ENCODE results near the gene RPS6KA2. TPM values are rescaled to one million over a fixed set of nuclear protein-coding genes. Genes with fewer than 3 reads are reported as not detected.
"Not testable (repeated sequence)": the region's sequence is repeated elsewhere in the genome, so short reads cannot be mapped to it uniquely, and the experiment has no call there.

The RPS6KA2 gene
- total RNA-seq, 2 donors from 2014 or later: 59.5 to 75.4 TPM

DNA sequence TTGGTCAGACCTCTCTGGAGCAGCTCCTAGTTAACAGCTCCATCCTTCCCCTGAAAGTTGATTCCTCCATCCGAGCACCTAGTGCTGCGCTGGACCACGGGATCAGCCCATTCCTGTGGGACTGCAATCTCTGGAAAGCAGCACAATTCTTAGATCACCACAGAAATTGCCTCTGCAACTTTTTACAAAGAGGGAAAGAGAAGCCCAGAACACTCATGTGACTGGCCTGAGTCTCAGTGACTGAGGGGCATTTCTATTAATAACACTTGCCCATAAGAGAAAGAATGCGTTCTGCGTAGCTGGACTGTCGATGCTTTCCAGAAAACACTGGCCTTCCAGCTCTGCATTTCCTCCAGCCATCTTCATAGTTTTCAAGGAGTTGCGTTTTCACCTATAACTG lies 262.6 kb downstream of the RPS6KA2 start:
- Histone ChIP-seq H3K4me1 (ENCODE audit: control insufficient read depth in 1 of 2, low read depth in 2 of 2) (peaks cover 7 to 28% of the 10 kb centered on the region in 2 donors), H3K9me3 (no peaks in the 10 kb centered on the region), H3K36me3 (no peaks in the 10 kb centered on the region), H3K4me3 (peak overlapping the region; percentile 35), H3K27ac (peak overlapping the region; percentile 83 to 95), H3K27me3 (replicated peaks; ENCODE audit: insufficient read depth) (no peaks in the 10 kb centered on the region)
- DNase-seq (ENCODE audit: low spot score) (no peak), ATAC-seq (ENCODE audit: insufficient number of reproducible peaks, low FRiP score, low read depth) (peak; percentile 90)
- TF ChIP-seq, protein P1, sequence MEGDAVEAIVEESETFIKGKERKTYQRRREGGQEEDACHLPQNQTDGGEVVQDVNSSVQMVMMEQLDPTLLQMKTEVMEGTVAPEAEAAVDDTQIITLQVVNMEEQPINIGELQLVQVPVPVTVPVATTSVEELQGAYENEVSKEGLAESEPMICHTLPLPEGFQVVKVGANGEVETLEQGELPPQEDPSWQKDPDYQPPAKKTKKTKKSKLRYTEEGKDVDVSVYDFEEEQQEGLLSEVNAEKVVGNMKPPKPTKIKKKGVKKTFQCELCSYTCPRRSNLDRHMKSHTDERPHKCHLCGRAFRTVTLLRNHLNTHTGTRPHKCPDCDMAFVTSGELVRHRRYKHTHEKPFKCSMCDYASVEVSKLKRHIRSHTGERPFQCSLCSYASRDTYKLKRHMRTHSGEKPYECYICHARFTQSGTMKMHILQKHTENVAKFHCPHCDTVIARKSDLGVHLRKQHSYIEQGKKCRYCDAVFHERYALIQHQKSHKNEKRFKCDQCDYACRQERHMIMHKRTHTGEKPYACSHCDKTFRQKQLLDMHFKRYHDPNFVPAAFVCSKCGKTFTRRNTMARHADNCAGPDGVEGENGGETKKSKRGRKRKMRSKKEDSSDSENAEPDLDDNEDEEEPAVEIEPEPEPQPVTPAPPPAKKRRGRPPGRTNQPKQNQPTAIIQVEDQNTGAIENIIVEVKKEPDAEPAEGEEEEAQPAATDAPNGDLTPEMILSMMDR (IDR thresholded peaks at IDR 0.05): no peak

- not testable (repeated sequence) for H3K27ac ChIP-seq; DNase-seq (ENCODE audit: low spot score); ATAC-seq (ENCODE audit: insufficient number of reproducible peaks, low FRiP score, low read depth); H3K4me3 ChIP-seq; H3K36me3 ChIP-seq; H3K27me3 ChIP-seq (replicated peaks; ENCODE audit: insufficient read depth); H3K9me3 ChIP-seq
- peaks cover 7 to 28% of the 10 kb centered on the region in 2 donors for H3K4me1 ChIP-seq (ENCODE audit: control insufficient read depth in 1 of 2, low read depth in 2 of 2)
These were observed 264.6 kb downstream of the RPS6KA2 start for GRCh38 chr6:166362427-166362826.

GRCh38 chr6:166361077-166361429 lies 266.0 kb downstream of the RPS6KA2 start:
- no peak for ATAC-seq (ENCODE audit: insufficient number of reproducible peaks, low FRiP score, low read depth)
- TF ChIP-seq, protein P1 (IDR thresholded peaks at IDR 0.05): no peak

DNA sequence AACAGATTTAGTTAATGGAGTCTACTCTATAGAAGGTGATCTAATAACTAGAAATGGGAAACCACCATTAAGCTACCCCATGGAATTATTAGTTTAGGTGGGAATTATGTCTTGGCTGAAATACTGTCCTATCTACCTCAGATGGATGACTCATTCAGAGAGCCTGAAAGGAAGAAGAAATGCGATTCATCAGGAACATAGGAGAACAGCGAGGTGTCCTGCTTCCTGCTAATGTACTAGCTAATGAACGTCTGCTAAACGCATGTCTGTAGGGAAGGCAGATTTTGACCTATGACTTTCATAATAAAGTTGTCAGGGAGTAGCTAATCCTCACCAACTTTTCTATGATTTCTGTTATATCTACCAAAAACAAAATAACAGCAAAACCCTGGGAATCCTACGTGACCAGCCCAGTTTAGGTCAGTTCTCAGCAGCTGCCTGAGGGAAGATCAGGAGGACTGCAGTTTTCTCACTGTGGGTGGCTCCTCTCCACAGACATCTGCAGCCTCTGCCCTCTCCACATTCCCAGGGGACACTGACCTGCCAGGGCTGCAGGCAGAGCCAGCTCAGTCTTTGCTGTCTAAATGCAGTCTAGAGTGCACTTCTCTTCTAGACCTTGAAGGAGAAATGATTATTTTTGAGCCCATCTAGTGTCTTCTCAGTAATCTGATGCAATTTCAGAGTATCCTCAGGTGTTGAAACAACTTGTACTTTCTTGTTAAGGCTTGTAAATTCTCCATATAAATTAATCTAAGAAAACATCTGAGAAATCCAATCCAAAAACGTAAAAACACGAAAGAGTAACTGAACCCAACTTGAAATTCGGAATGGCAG lies 266.6 kb downstream of the RPS6KA2 start:
- no peak for ATAC-seq (ENCODE audit: insufficient number of reproducible peaks, low FRiP score, low read depth)

More at GRCh38 chr6:166361077-166361429, 266.0 kb downstream of the RPS6KA2 start:
- Histone ChIP-seq H3K4me3 (no peak overlapping the region), H3K4me1 (ENCODE audit: control insufficient read depth in 1 of 2, low read depth in 2 of 2) (peaks cover 7 to 24% of the 10 kb centered on the region in 2 donors), H3K36me3 (no peaks in the 10 kb centered on the region), H3K27ac (no peak overlapping the region), H3K9me3 (no peaks in the 10 kb centered on the region), H3K27me3 (replicated peaks; ENCODE audit: insufficient read depth) (no peaks in the 10 kb centered on the region)
- no peak for DNase-seq (ENCODE audit: low spot score)

More for the DNA sequence above, 266.6 kb downstream of the RPS6KA2 start:
- no peaks in the 10 kb centered on the region for H3K27me3 ChIP-seq (replicated peaks; ENCODE audit: insufficient read depth)
- H3K27ac ChIP-seq: no peak overlapping the region
- H3K4me1 ChIP-seq (ENCODE audit: control insufficient read depth in 1 of 2, low read depth in 2 of 2): peaks cover under 1 to 19% of the 10 kb centered on the region in 2 donors
- TF ChIP-seq, protein P1 (IDR thresholded peaks at IDR 0.05): no peak
- no peak overlapping the region for H3K4me3 ChIP-seq
- H3K9me3 ChIP-seq: no peaks in the 10 kb centered on the region
- H3K36me3 ChIP-seq: no peaks in the 10 kb centered on the region
- no peak for DNase-seq (ENCODE audit: low spot score)

Other genes starting within 250 kb of the RPS6KA2 start
- gene MPC1, start 244.3 kb downstream of the RPS6KA2 start, total RNA-seq: 10 to 100 TPM; 43.8 to 56.0 TPM
- 1 to 10 TPM; 4.6 to 4.7 TPM for gene RAMACL, start 40.6 kb downstream of the RPS6KA2 start, total RNA-seq